Astrocyte (in vitro differentiated cells and primary cell): ENCODE results near the gene ATP2C2.
"Not testable (repeated sequence)": the region's sequence is repeated elsewhere in the genome, so short reads cannot be mapped to it uniquely, and the experiment has no call there.

Experiments
- EZH2 ChIP-seq: IDR thresholded peaks from 2 replicates; pipeline ENCODE4 v1.6.1; 2012; ENCODE audit warnings: mild to moderate bottlenecking, low read length, inconsistent platforms; ENCODE audit not compliant: insufficient read depth
- TF ChIP-seq, protein P1 (sequence below): IDR thresholded peaks from 2 replicates; pipeline ENCODE4 v1.5.1; 2011; ENCODE audit warnings: low read depth, mild to moderate bottlenecking, inconsistent platforms, low read length, moderate library complexity; ENCODE audit not compliant: insufficient read depth

GRCh38 chr16:84396082-84396481, 27.7 kb downstream of the ATP2C2 start:
- TF ChIP-seq, protein P1, sequence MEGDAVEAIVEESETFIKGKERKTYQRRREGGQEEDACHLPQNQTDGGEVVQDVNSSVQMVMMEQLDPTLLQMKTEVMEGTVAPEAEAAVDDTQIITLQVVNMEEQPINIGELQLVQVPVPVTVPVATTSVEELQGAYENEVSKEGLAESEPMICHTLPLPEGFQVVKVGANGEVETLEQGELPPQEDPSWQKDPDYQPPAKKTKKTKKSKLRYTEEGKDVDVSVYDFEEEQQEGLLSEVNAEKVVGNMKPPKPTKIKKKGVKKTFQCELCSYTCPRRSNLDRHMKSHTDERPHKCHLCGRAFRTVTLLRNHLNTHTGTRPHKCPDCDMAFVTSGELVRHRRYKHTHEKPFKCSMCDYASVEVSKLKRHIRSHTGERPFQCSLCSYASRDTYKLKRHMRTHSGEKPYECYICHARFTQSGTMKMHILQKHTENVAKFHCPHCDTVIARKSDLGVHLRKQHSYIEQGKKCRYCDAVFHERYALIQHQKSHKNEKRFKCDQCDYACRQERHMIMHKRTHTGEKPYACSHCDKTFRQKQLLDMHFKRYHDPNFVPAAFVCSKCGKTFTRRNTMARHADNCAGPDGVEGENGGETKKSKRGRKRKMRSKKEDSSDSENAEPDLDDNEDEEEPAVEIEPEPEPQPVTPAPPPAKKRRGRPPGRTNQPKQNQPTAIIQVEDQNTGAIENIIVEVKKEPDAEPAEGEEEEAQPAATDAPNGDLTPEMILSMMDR = not testable (repeated sequence)
- not testable (repeated sequence) for TF ChIP-seq EZH2
